A549 (cell line): ENCODE measurements around the gene DNAH8.

Source experiments
- CTCF ChIP-seq: fragments of >200 bp; sonication (Bioruptor Twin); formaldehyde crosslinking; IDR thresholded peaks from 3 replicates; pipeline ENCODE4 v1.5.1; 2016
- HOXB13 ChIP-seq: fragments of 250-450 bp; sonication (Bioruptor Pico); IDR thresholded peaks from 2 replicates; pipeline ENCODE4 v1.5.0; 2020; ENCODE audit warnings: low read depth, mild to moderate bottlenecking, moderate library complexity
- KDM1A ChIP-seq: fragments of 200-600 bp; sonication (generic); IDR thresholded peaks from 2 replicates; pipeline ENCODE4 v1.6.1; 2016; ENCODE audit warnings: low read depth, mild to moderate bottlenecking
- MAFK ChIP-seq: fragments of 450-650 bp; IDR thresholded peaks from 2 replicates; pipeline ENCODE4 v1.6.1; 2014; ENCODE audit not compliant: partially characterized antibody
- POLR2A ChIP-seq: IDR thresholded peaks from 2 replicates; pipeline ENCODE4 v1.6.1; 2012; ENCODE audit warnings: mild to moderate bottlenecking, low read length
- POLR2AphosphoS2 ChIP-seq: conservative IDR thresholded peaks from 2 replicates; pipeline ENCODE4 v1.6.1; 2012; ENCODE audit warnings: low read length, improper control_type of control experiment, inconsistent platforms
- RARB ChIP-seq: fragments of 250-450 bp; sonication (Bioruptor Pico); IDR thresholded peaks from 2 replicates; pipeline ENCODE4 v1.8.0; 2021; ENCODE audit warnings: mild to moderate bottlenecking, moderate library complexity
- SMC3 ChIP-seq: fragments of >200 bp; sonication (Bioruptor Twin); formaldehyde crosslinking; IDR thresholded peaks from 3 replicates; pipeline ENCODE4 v1.6.1; 2018; ENCODE audit warnings: inconsistent platforms
- ZFP36 ChIP-seq: fragments of 450-650 bp; IDR thresholded peaks from 2 replicates; pipeline ENCODE4 v1.6.1; 2014; ENCODE audit warnings: borderline replicate concordance; ENCODE audit not compliant: partially characterized antibody
- TF ChIP-seq, protein P1 (sequence below): fragments of 150-350 bp; IDR thresholded peaks from 2 replicates; pipeline ENCODE4 v1.6.1; 2014; ENCODE audit warnings: low read depth, mild to moderate bottlenecking, low read length

DNA sequence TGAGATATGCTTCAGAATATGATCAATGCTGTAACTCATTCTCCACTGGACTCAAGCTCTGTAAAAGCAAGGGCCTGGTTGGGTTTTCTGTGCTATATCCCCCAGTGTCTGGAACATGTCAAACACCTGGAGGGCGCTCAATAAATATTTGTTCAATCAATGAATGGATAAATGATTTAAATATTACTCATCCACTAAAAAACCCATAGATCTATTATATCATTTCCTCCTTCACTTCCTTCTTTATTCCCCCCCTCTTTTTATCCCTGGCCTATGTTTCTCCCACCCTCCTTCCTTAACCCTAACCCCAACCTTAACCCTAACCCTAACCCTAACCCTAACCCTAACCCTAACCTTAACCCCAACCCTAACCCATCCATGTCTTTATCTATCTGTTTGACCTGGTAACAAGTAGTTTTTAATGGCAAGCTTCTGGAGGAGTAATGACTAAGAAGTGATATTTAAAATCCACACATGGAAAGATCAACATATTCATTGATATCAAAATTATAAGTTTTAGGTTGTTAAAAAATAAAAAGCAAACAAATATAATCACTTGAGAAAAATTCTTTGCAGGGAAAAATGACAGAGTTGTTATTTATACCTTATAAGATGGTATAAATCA is 229.7 kb downstream of the DNAH8 start:
- TF ChIP-seq POLR2A (no peak), CTCF (no peak), ZFP36 (no peak), KDM1A (no peak), HOXB13 (CRISPR knock-in tag) (no peak), SMC3 (no peak), POLR2AphosphoS2 (no peak), RARB (CRISPR knock-in tag) (no peak), MAFK (no peak)
- TF ChIP-seq, protein P1, sequence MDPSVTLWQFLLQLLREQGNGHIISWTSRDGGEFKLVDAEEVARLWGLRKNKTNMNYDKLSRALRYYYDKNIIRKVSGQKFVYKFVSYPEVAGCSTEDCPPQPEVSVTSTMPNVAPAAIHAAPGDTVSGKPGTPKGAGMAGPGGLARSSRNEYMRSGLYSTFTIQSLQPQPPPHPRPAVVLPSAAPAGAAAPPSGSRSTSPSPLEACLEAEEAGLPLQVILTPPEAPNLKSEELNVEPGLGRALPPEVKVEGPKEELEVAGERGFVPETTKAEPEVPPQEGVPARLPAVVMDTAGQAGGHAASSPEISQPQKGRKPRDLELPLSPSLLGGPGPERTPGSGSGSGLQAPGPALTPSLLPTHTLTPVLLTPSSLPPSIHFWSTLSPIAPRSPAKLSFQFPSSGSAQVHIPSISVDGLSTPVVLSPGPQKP = no peak
